HG03558 (cell line): ENCODE results near the gene CFAP46.

Source experiments
- ATAC-seq: cut with Tn5 transposase; IDR thresholded peaks from one replicate; pipeline ENCODE4 v1.9.1; 2021; ENCODE audit warnings: moderate number of reproducible peaks; ENCODE audit not compliant: unreplicated experiment; ENCODE audit errors: extremely low read depth

CFAP46 gene

GRCh38 chr10:132766291-132766690 lies 176.1 kb downstream of the CFAP46 start:
- no peak for ATAC-seq

- no peak for ATAC-seq
Measured at GRCh38 chr10:132765435-132765834, 176.9 kb downstream of the CFAP46 start.

GRCh38 chr10:132764108-132764507 lies 178.3 kb downstream of the CFAP46 start:
- ATAC-seq, result no peak

- no peak for ATAC-seq
Measured at GRCh38 chr10:132763545-132763944, 178.8 kb downstream of the CFAP46 start.

- no peak for ATAC-seq
Measured at GRCh38 chr10:132762267-132762666, 180.1 kb downstream of the CFAP46 start.

GRCh38 chr10:132761395-132762060 lies 180.8 kb downstream of the CFAP46 start:
- ATAC-seq, result no peak

GRCh38 chr10:132758865-132759264 lies 183.5 kb downstream of the CFAP46 start:
- no peak for ATAC-seq
